ENCODE results near the gene SEMA3G.

The SEMA3G gene

GRCh38 chr3:52402101-52402521, 42.8 kb downstream of the SEMA3G start:
- Histone ChIP-seq H3K36me3 (ENCODE audit: control insufficient read depth, insufficient read depth, low read length) (no peaks in the 10 kb centered on the region), H3K27me3 (ENCODE audit: control insufficient read depth, insufficient read depth, low read length) (no peaks in the 10 kb centered on the region), H3K4me1 (no peaks in the 10 kb centered on the region), H3K9me3 (ENCODE audit: control insufficient read depth, low read length) (no peaks in the 10 kb centered on the region), H3K9ac (no peak overlapping the region), H3K79me2 (no peaks in the 10 kb centered on the region), H3K4me2 (ENCODE audit: low read length) (no peak overlapping the region), H2AFZ (no peak overlapping the region), H3K4me3 (ENCODE audit: low read depth, low read length) (no peak overlapping the region), H3K27ac (no peak overlapping the region)
- no peak for TF ChIP-seq CTCF (IDR thresholded peaks at IDR 0.05)

- H3K9ac ChIP-seq: no peak overlapping the region
- H2AFZ ChIP-seq: no peak overlapping the region
- no peaks in the 10 kb centered on the region for H3K4me1 ChIP-seq
- H3K4me3 ChIP-seq (ENCODE audit: low read depth, low read length): no peak overlapping the region
- H3K27ac ChIP-seq: no peak overlapping the region
- no peaks in the 10 kb centered on the region for H3K27me3 ChIP-seq (ENCODE audit: control insufficient read depth, insufficient read depth, low read length)
- H3K4me2 ChIP-seq (ENCODE audit: low read length): no peak overlapping the region
- no peaks in the 10 kb centered on the region for H3K36me3 ChIP-seq (ENCODE audit: control insufficient read depth, insufficient read depth, low read length)
- no peak for TF ChIP-seq CTCF (IDR thresholded peaks at IDR 0.05)
- no peaks in the 10 kb centered on the region for H3K9me3 ChIP-seq (ENCODE audit: control insufficient read depth, low read length)
- H3K79me2 ChIP-seq: no peaks in the 10 kb centered on the region
Measured at GRCh38 chr3:52401551-52401950, 43.4 kb downstream of the SEMA3G start.

GRCh38 chr3:52401021-52401420, 43.9 kb downstream of the SEMA3G start:
- no peak overlapping the region for H3K9ac ChIP-seq
- H3K79me2 ChIP-seq: no peaks in the 10 kb centered on the region
- no peaks in the 10 kb centered on the region for H3K36me3 ChIP-seq (ENCODE audit: control insufficient read depth, insufficient read depth, low read length)
- no peak overlapping the region for H3K4me2 ChIP-seq (ENCODE audit: low read length)
- no peak overlapping the region for H2AFZ ChIP-seq
- H3K27me3 ChIP-seq (ENCODE audit: control insufficient read depth, insufficient read depth, low read length): no peaks in the 10 kb centered on the region
- no peaks in the 10 kb centered on the region for H3K9me3 ChIP-seq (ENCODE audit: control insufficient read depth, low read length)
- H3K4me1 ChIP-seq: no peaks in the 10 kb centered on the region
- no peak for TF ChIP-seq CTCF (IDR thresholded peaks at IDR 0.05)
- no peak overlapping the region for H3K27ac ChIP-seq
- H3K4me3 ChIP-seq (ENCODE audit: low read depth, low read length): no peak overlapping the region

- no peak overlapping the region for H3K27ac ChIP-seq
Measured at GRCh38 chr3:52400275-52400793, 44.6 kb downstream of the SEMA3G start.

More at GRCh38 chr3:52400275-52400793, 44.6 kb downstream of the SEMA3G start:
- Histone ChIP-seq H3K9me3 (ENCODE audit: control insufficient read depth, low read length) (no peaks in the 10 kb centered on the region), H2AFZ (no peak overlapping the region), H3K27me3 (ENCODE audit: control insufficient read depth, insufficient read depth, low read length) (no peaks in the 10 kb centered on the region), H3K4me2 (ENCODE audit: low read length) (no peak overlapping the region), H3K79me2 (no peaks in the 10 kb centered on the region), H3K4me3 (ENCODE audit: low read depth, low read length) (no peak overlapping the region), H3K36me3 (ENCODE audit: control insufficient read depth, insufficient read depth, low read length) (no peaks in the 10 kb centered on the region), H3K4me1 (no peaks in the 10 kb centered on the region), H3K9ac (no peak overlapping the region)
- no peak for TF ChIP-seq CTCF (IDR thresholded peaks at IDR 0.05)
